GM12872 (cell line): ENCODE measurements around the gene CFAP52.

ENCODE experiments used
- TF ChIP-seq, protein P1 (sequence below): IDR thresholded peaks from 3 replicates; pipeline ENCODE4 v1.5.1; 2011; ENCODE audit warnings: low read depth, mild to moderate bottlenecking, low read length, moderate library complexity; ENCODE audit not compliant: insufficient read depth

The CFAP52 gene

DNA sequence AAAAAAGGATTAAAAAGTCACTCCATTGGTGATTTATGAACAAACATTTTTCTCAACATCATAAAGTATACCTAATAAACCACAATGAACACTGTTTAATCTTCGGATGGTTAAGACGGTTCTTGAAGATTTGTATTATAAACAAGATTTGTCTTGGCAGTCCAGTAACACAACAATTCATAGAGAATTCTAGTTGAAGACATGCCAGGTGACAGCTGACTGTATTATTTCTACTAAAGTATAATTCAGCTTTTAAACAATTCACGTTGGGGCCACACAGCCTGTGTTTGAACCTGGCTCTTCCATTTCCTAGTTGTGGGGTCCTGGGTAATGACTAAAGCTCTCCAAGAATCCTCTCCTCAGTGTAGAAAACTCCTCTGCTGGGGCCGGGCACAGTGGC lies 22.8 kb upstream of the CFAP52 start:
- TF ChIP-seq, protein P1, sequence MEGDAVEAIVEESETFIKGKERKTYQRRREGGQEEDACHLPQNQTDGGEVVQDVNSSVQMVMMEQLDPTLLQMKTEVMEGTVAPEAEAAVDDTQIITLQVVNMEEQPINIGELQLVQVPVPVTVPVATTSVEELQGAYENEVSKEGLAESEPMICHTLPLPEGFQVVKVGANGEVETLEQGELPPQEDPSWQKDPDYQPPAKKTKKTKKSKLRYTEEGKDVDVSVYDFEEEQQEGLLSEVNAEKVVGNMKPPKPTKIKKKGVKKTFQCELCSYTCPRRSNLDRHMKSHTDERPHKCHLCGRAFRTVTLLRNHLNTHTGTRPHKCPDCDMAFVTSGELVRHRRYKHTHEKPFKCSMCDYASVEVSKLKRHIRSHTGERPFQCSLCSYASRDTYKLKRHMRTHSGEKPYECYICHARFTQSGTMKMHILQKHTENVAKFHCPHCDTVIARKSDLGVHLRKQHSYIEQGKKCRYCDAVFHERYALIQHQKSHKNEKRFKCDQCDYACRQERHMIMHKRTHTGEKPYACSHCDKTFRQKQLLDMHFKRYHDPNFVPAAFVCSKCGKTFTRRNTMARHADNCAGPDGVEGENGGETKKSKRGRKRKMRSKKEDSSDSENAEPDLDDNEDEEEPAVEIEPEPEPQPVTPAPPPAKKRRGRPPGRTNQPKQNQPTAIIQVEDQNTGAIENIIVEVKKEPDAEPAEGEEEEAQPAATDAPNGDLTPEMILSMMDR, result no peak

DNA sequence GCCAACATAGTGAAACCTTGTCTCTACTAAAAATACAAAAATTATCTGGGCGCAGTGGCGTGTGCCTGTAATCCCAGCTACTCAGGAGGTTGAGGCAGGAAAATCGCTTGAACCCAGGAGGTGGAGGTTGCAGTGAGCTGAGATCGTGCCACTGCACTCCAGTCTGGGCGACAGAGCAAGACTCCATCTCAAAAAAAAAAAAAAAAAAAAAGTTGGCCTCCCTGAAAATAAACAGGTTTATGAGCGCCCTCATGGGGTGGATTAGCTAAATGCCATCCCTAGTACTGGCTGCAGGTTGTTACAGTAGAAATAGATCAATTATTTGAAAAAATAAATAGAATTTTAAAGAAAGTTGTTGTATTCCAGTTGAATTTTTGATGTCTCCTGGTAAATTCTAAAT lies 21.7 kb upstream of the CFAP52 start:
- TF ChIP-seq, protein P1, result peak; percentile 39; the same call in 2 of the 3 replicates

DNA sequence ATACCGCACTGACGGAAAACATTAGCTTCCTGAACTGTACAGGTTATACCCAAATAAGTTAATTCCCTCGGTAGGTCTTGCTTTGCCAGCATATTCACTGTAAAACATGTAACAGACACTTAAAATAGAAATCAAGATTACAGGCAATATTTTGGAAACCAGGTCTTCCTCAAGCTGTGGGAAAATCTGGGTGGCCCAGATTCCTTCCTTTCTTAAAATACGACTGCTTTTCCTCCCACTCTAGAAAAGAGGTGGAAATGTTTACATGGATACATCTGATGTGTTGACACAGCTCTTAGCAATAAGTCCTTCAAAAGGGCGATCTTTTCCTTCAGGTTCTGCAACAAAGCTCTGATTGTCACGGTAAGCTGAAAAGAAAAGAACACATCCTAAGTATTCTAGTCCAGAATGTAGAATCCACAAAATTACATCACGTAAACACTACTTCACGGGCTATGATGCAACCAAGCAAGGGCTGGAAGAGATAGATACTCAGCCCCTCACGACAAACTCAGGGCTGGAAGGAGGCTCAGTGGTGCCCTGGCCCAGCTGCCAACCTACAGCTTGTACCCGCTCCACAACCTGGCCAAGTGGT lies 19.2 kb upstream of the CFAP52 start:
- TF ChIP-seq, protein P1, result no peak

DNA sequence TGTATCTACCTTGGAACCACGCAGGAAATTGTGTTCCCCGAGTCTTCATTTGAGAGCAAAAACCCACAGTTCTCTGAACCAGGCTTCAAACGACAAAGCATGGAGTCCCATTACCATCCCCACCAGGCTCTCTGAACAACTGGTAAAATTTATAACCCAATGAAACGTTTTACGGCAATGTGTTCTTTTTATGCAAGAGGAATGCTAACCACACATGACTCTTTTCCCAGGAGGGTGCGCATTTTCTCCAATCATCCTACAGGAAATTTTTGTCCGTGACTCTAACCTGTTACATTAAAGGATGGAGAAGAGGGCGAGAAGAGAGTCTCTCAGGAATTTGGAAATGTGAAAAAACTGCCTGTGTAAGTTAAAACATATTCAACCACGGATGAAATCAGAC lies 18.6 kb upstream of the CFAP52 start:
- TF ChIP-seq, protein P1, result no peak

DNA sequence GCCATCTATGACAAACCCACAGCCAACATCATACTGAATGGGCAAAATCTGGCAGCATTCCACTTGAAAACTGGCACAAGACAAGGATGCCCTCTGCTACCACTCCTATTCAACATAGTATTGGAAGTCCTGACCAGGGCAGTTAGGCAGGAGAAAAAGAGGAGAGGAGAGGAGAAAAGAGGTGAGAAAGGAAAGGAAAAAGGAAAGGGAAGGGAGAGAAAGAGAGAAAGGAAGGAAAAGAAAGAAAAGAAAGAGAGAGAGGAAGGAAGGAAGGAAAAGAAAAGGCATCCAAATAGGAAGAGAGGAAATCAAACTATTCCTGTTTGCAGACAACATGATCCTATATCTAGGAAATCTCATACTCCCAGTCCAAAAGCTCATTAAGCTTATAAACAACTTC lies 12.3 kb upstream of the CFAP52 start:
- TF ChIP-seq, protein P1, result no peak

DNA sequence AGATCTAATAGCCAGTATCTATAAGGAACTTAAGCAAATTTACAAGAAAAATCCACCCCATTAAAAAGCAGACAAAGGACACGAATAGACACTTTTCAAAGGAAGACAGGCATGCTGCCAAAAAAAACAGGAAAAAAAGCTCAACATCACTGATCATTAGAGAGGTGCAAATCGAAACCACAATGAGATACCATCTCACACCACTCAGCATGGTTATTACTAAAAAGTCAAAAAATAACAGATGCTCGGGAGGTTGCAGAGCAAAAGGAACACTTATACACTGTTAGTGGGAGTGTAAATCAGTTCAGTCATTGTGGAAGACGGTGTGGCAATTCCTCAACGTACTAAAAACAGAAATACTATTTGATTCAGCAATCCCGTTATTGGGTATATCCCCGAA lies 10.4 kb upstream of the CFAP52 start:
- TF ChIP-seq, protein P1, result no peak

DNA sequence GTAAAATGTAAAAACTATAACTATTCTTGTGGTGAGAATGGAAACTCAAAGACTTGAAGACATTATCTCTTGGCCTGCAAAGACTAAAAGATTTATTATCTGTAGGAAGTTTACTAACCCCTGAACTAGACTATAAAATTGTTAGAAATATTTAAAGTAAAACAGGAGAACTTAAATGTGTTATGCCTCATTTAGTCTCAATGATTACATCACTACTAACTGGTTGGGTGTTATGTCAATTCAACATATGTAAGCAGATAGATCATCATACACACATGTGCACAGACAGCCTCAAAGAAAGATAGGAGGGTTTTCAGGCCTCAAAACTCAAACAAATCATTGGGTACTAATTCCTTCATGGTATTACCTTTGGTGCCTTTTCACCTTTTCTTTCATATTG lies 8.4 kb upstream of the CFAP52 start:
- TF ChIP-seq, protein P1, result no peak
